Measurements from ENCODE around the gene TYW3.

Gene TYW3

GRCh38 chr1:74799119-74799657 lies 66.2 kb downstream of the TYW3 start:
- H3K27ac ChIP-seq = no peak overlapping the region
- TF ChIP-seq CTCF (conservative IDR thresholded peaks at IDR 0.05) = no peak

GRCh38 chr1:74811436-74812179 lies 78.7 kb downstream of the TYW3 start:
- no peak overlapping the region for H3K27ac ChIP-seq
- no peak for TF ChIP-seq CTCF (conservative IDR thresholded peaks at IDR 0.05)

GRCh38 chr1:74812180-74812541 lies 79.2 kb downstream of the TYW3 start:
- TF ChIP-seq CTCF (conservative IDR thresholded peaks at IDR 0.05) = no peak
- no peak overlapping the region for H3K27ac ChIP-seq
